GM10266 (cell line): ENCODE data around the gene DPF3.

Experiments
- DNase-seq: peaks from one replicate; pipeline ENCODE4 v3.0.0; 2012; ENCODE audit errors: extremely low spot score
- TF ChIP-seq, protein P1 (sequence below): IDR thresholded peaks from 2 replicates; pipeline ENCODE4 v1.5.1; 2012; ENCODE audit warnings: mild to moderate bottlenecking, low read depth; ENCODE audit not compliant: control insufficient read depth, insufficient read depth; ENCODE audit errors: missing control alignments

Gene DPF3

DNA sequence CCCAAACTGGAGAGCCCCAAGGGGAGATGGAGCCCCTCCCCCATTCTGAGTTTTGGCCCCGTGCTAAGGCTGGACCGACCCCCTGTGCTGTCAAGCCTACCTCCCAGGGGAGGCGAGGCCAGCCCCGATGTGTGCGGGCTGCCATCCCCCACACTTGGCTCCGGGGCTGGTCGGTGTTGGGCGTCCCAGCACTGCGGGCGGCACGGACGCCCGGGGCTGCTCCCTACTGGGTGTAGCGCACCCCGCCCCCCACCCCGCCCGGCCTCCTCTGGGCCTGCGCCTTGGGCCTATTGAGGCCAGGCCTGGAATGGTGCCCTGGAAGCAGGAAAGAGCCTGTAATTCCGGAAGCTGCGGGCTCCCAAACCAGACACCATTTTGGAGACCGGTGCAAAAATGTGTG lies 35.0 kb upstream of the DPF3 start:
- TF ChIP-seq, protein P1, sequence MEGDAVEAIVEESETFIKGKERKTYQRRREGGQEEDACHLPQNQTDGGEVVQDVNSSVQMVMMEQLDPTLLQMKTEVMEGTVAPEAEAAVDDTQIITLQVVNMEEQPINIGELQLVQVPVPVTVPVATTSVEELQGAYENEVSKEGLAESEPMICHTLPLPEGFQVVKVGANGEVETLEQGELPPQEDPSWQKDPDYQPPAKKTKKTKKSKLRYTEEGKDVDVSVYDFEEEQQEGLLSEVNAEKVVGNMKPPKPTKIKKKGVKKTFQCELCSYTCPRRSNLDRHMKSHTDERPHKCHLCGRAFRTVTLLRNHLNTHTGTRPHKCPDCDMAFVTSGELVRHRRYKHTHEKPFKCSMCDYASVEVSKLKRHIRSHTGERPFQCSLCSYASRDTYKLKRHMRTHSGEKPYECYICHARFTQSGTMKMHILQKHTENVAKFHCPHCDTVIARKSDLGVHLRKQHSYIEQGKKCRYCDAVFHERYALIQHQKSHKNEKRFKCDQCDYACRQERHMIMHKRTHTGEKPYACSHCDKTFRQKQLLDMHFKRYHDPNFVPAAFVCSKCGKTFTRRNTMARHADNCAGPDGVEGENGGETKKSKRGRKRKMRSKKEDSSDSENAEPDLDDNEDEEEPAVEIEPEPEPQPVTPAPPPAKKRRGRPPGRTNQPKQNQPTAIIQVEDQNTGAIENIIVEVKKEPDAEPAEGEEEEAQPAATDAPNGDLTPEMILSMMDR: no peak
- no peak for DNase-seq

DNA sequence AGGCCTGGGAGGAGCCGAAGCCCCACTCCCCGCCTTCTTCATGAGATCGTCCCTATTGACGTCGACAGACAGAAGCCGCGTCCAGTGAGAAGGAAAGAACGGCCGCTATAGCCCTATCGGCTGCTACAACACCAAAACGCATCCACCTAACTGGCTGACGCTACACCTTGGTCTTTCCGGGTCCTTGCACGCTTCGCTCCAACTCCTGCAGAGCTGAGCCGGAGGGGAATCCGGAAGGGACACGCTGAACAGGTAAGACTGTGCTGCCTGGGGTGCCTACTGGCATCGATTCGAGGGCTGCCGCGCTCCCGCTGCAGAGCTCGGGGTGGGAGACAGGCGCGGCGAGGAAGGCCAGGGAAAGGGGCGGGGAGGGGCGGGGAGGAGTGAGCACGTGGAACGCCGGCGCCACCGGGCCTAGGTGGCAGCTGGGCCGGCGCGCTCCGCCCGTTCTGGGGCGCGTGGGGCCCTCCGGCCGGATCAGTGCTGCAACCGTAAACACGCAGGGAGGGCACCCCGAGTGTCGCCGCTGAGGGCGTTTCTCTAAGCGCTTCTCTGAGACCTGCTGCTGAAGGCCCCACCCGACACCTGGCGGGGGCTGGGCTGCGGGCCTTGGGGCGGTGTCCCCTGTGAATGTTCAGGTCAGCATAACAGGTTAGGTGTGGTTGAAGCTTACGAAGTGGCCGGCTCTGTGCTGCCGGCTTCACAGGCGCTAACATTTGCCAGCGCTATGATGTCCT lies 32.6 kb upstream of the DPF3 start, which contains the start of gene DCAF4:
TSS of gene DCAF4 (plus strand) at position 173 of the 737 bp plus-strand sequence. CDS start 11,515 bp downstream, outside the sequence.
- TF ChIP-seq, protein P1: no peak
- DNase-seq: peak; percentile 99

DNA sequence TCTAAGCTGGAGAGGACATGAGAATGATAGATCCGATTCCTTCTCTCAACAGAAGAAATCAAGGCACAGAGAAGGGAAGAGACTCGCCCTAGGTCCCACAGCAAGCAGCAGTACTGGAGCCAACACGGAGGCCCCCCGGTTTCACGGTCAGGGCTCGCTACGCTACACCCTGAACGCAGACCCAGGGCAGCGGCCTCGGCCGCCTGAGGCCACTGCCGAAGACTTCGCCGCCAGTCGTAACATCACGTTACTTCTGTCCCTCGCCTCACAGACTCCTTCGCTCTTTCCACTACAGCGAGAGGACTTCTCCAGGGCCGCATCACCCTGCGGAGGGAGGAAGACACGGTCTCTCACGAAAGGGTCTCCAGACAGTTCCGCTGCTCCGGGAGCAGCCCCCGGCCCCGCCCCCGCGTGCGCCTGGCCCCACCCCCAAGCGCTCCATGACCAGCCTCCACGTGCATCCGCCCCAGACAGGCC lies 32.0 kb upstream of the DPF3 start:
- DNase-seq: no peak
- TF ChIP-seq, protein P1: no peak

DNA sequence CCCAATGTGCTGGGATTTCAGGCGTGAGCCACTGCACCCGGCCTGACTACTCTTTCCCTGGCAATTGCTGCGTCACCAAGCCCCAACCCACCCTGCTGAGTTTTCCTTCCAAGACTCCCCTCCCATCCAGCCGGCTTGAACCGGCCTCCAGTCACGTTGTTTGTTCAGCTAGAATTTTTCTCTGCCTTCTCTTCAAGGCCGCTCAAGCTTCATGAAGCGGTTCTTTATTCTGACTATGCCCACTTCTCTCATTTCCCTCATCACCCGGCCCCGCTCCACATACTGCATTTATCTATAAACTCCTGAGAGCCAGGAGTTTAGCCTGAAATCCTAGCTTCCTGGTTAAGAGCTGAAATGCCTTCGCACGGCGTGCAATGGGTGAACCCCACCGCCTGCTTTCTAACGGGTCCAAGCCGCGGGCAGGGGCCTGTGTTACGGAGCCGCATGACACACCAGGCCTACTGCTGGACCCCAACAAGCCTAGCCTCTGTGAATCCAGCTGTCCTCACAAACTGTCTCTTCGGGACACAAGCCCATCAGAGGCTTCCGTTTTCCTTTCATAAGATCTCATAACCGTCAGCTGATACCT lies 31.4 kb upstream of the DPF3 start:
- no peak for DNase-seq
- TF ChIP-seq, protein P1: no peak

DNA sequence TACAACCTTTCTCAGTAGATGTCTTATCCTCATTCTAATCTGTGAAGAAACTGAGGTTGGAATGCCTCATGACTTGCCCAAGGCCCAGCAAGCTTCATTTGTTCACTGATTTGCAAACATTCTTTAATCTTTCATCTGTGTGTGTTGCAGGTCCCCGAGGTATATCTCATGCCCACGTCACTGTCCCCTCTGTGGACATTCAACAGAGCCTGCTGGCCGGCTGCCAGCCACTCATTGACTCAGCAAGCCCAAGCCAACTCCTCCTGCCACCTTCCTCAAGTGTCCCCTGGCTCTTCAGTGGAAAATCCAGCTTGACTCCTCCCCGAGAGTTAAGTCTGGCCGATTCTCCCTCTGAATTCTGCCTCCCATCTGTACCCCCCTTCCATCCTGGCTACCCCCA lies 30.4 kb upstream of the DPF3 start:
- no peak for DNase-seq
- TF ChIP-seq, protein P1: no peak

DNA sequence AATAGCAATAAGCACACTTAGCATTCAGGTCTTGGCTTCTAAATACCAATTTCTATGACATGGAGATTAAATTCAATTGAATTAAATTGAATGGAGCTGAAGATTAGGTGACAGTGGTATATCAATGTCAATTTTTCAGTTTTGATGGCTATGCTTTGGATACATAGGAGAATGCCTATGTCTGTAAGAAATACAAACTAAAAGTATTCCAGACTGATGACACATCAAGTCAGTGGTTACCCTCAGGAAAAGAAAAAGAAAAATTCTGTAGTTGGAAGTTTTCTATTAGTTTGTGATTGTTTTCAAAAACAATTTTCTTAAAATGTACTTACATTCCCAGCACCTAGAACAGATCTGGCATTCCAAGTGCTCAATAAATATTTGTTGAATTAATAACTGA lies 27.5 kb upstream of the DPF3 start:
- TF ChIP-seq, protein P1: no peak
- DNase-seq: no peak

DNA sequence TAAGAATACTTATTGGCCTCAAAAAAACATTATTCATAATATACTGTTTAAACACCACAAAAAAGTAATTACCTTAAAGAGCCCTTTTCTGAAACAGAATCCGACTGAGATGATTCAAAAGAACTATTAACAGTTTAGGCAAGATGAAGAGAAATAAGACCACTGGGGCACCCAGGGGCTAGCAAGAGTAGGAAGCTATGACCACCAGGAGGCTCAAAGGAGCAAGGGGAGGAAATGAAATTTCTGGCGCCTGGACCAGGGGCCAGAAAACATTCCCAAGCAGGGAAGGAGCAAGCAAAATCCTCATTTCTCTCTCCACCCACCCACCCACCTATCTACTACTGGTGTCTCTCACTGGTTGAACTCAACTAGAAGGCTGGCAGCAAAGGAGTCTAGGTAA lies 26.1 kb upstream of the DPF3 start:
- TF ChIP-seq, protein P1: no peak
- no peak for DNase-seq
